Chondrocyte (in vitro differentiated cells): ENCODE data around the gene TEAD1. TPM values are rescaled to one million over a fixed set of nuclear protein-coding genes. Genes with fewer than 3 reads are reported as not detected.

Experiments used
- DNase-seq: peaks from one replicate; pipeline ENCODE4 v3.0.0; 2021; ENCODE audit warnings: mixed read lengths, low spot score
- H3K27ac Mint-ChIP-seq: one replicate; pipeline ENCODE4 v1.8.0; 2021; ENCODE audit warnings: mild to moderate bottlenecking, moderate library complexity, mixed read lengths; ENCODE audit not compliant: unreplicated experiment
- H3K27me3 Mint-ChIP-seq: 2 replicates; pipeline ENCODE4 v1.8.0; 2021; ENCODE audit warnings: low read depth, mixed read lengths
- H3K36me3 Mint-ChIP-seq: 2 replicates; pipeline ENCODE4 v1.8.0; 2021; ENCODE audit warnings: low read depth, mixed read lengths
- H3K4me1 Mint-ChIP-seq: 2 replicates; pipeline ENCODE4 v1.8.0; 2021; ENCODE audit warnings: low read depth, mild to moderate bottlenecking, mixed read lengths
- H3K4me3 Mint-ChIP-seq: one replicate; pipeline ENCODE4 v1.8.0; 2021; ENCODE audit warnings: mild to moderate bottlenecking, moderate library complexity, mixed read lengths; ENCODE audit not compliant: unreplicated experiment
- H3K9me3 Mint-ChIP-seq: 2 replicates; pipeline ENCODE4 v1.8.0; 2021; ENCODE audit warnings: low read depth, mixed read lengths
- CTCF ChIP-seq: fragments of 200-600 bp; sonication (generic); IDR thresholded peaks from 2 replicates; pipeline ENCODE4 v1.5.0; 2021; ENCODE audit warnings: antibody characterized with exemption, mild to moderate bottlenecking, moderate library complexity
- total RNA-seq: library from RNA; stranded (reverse); gene quantifications from 3 replicates; pipeline ENCODE4 v1.2.1, GENCODE V29; 2021

Gene TEAD1
- total RNA-seq, 1 donor from 2014 or later = 137 TPM

GRCh38 chr11:12909879-12910278 is 235.7 kb downstream of the TEAD1 start:
- Mint-ChIP-seq H3K36me3 (peaks cover 3% of the 10 kb centered on the region), H3K4me1 (peaks cover 8% of the 10 kb centered on the region), H3K4me3 (no peak overlapping the region), H3K9me3 (no peaks in the 10 kb centered on the region), H3K27ac (no peak overlapping the region), H3K27me3 (no peaks in the 10 kb centered on the region)
- DNase-seq = no peak
- no peak for TF ChIP-seq CTCF

GRCh38 chr11:12914400-12914912 is 240.2 kb downstream of the TEAD1 start:
- Mint-ChIP-seq H3K27me3 (no peaks in the 10 kb centered on the region), H3K4me3 (no peak overlapping the region), H3K36me3 (peaks cover 3% of the 10 kb centered on the region), H3K27ac (no peak overlapping the region), H3K9me3 (no peaks in the 10 kb centered on the region), H3K4me1 (no peaks in the 10 kb centered on the region)
- peak; percentile 71 for TF ChIP-seq CTCF
- no peak for DNase-seq

DNA sequence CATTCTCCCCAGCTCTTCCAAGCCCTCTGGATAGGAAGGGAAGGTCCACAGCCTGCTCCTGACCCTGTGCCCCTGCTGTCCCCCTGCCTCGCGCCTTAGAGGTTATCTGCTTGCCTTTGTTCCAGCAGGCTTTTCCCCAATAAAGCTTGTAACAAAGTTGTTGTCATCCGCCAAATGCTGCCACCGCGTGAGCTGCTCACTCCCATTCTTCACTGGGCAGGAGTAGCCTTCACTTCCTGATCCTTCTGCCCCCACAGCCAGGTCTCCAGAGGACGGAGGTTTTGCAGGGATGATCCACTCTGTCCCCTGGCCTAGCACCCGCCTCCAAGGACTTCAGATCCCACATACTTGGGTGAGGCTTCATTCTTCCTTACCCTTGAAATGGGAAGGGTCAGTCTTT is 240.9 kb downstream of the TEAD1 start:
- Mint-ChIP-seq H3K27ac (no peak overlapping the region), H3K36me3 (peaks cover 3% of the 10 kb centered on the region), H3K27me3 (no peaks in the 10 kb centered on the region), H3K4me3 (no peak overlapping the region), H3K9me3 (no peaks in the 10 kb centered on the region), H3K4me1 (no peaks in the 10 kb centered on the region)
- TF ChIP-seq CTCF = no peak
- DNase-seq = no peak

DNA sequence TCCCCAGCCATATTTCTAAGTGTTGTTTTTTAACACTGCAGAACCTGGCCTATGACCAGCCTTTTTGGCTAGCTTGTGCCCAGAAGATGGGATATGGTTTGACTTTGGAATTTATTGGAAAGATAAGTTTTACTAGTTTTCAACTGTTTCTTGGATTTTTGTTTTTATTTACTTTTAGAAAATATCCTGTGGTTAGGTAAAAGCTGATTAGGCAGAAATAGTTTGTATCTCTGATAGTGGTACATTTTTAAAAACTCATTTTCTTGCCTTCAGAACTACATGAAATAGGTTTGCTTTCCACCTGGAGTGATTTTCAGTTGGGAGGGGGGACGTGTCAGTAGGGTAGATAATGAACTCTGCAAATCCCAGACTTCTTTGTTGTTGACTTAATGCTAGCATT is 243.6 kb downstream of the TEAD1 start:
- no peak overlapping the region for H3K4me3 Mint-ChIP-seq
- H3K27me3 Mint-ChIP-seq = no peaks in the 10 kb centered on the region
- no peak for TF ChIP-seq CTCF
- peaks cover 1% of the 10 kb centered on the region for H3K36me3 Mint-ChIP-seq
- H3K9me3 Mint-ChIP-seq = no peaks in the 10 kb centered on the region
- no peak overlapping the region for H3K27ac Mint-ChIP-seq
- DNase-seq = no peak
- no peaks in the 10 kb centered on the region for H3K4me1 Mint-ChIP-seq

DNA sequence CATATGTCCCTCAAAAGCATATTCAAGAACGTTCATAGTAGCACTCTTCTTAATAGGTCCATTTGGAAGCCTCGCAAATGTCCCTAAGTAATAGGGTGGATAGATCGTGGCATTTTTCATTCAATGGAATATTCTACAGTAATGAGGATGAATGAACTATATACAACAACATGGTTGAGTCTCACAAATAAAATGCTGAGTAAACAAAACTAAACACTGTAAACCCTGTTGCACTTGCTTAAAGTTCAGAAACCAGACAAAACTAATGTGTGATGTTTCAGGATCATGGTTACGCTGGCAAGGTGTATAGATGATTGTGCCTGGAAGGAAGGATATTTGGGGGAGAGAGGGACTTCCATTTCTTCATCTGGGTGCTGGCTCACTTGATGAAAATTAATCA is 244.4 kb downstream of the TEAD1 start:
- H3K27ac Mint-ChIP-seq = no peak overlapping the region
- TF ChIP-seq CTCF = no peak
- H3K27me3 Mint-ChIP-seq = no peaks in the 10 kb centered on the region
- DNase-seq = no peak
- peaks cover 4% of the 10 kb centered on the region for H3K4me1 Mint-ChIP-seq
- peaks cover 1% of the 10 kb centered on the region for H3K36me3 Mint-ChIP-seq
- no peaks in the 10 kb centered on the region for H3K9me3 Mint-ChIP-seq
- no peak overlapping the region for H3K4me3 Mint-ChIP-seq
